ENCODE data around the gene SRP68. TPM values are rescaled to one million over a fixed set of nuclear protein-coding genes. Genes with fewer than 3 reads are reported as not detected.

Gene SRP68
- total RNA-seq, 2 experiments from 2014 or later, result 106 to 108 TPM

GRCh38 chr17:76014925-76015261 lies 57.4 kb downstream of the SRP68 start:
- H3K27ac ChIP-seq (ENCODE audit: low read depth in 1 of 2, low read length in 2 of 2), result no peak overlapping the region
- H3K27me3 ChIP-seq (ENCODE audit: control insufficient read depth in 1 of 2, insufficient read depth in 2 of 2, low read length in 2 of 2), result no peaks in the 10 kb centered on the region
- TF ChIP-seq, protein P1, sequence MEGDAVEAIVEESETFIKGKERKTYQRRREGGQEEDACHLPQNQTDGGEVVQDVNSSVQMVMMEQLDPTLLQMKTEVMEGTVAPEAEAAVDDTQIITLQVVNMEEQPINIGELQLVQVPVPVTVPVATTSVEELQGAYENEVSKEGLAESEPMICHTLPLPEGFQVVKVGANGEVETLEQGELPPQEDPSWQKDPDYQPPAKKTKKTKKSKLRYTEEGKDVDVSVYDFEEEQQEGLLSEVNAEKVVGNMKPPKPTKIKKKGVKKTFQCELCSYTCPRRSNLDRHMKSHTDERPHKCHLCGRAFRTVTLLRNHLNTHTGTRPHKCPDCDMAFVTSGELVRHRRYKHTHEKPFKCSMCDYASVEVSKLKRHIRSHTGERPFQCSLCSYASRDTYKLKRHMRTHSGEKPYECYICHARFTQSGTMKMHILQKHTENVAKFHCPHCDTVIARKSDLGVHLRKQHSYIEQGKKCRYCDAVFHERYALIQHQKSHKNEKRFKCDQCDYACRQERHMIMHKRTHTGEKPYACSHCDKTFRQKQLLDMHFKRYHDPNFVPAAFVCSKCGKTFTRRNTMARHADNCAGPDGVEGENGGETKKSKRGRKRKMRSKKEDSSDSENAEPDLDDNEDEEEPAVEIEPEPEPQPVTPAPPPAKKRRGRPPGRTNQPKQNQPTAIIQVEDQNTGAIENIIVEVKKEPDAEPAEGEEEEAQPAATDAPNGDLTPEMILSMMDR (IDR thresholded peaks at IDR 0.05), result no peak
- CTCF ChIA-PET, result interaction anchor here (1.0 to 1.3 kb wide), 10 partner anchors 9 to 383 kb away, joined by 3 to 7 read pairs (median 4); partner anchors contain the start of genes CDK3, EXOC7 and UBALD2
- H3K4me3 Mint-ChIP-seq, result no peak overlapping the region
- no peaks in the 10 kb centered on the region for H3K9me3 ChIP-seq (ENCODE audit: control insufficient read depth in 1 of 2, insufficient read depth in 1 of 2, low read length in 2 of 2)
- no peak for ATAC-seq (ENCODE audit: poor library complexity)
- no peak for DNase-seq
- no peaks in the 10 kb centered on the region for H3K27me3 Mint-ChIP-seq
- peaks cover 7% of the 10 kb centered on the region for H3K4me1 Mint-ChIP-seq (ENCODE audit: low read depth)
- H3K4me1 ChIP-seq (ENCODE audit: insufficient read depth, low read length), result peaks cover 11% of the 10 kb centered on the region
- no peak overlapping the region for H3K4me3 ChIP-seq (ENCODE audit: low read length)
- H3K27ac Mint-ChIP-seq, result no peak overlapping the region
- H3K36me3 Mint-ChIP-seq (ENCODE audit: low read depth), result no peaks in the 10 kb centered on the region
- H3K36me3 ChIP-seq (ENCODE audit: insufficient read depth, low read length), result no peaks in the 10 kb centered on the region
- POLR2A ChIA-PET, result interaction anchor here (1.1 to 2.2 kb wide), 4 partner anchors 14 to 177 kb away, joined by 3 to 13 read pairs (median 5); partner anchors contain the start of gene EXOC7
- H3K9me3 Mint-ChIP-seq, result no peaks in the 10 kb centered on the region
- intact Hi-C loops (cut with DNase I, micrococcal nuclease), result loop anchor here (1.0 to 5.0 kb wide), 6 partner anchors 42 to 382 kb away; partner anchors contain the start of gene EXOC7 (in 1 of the 2)

DNA sequence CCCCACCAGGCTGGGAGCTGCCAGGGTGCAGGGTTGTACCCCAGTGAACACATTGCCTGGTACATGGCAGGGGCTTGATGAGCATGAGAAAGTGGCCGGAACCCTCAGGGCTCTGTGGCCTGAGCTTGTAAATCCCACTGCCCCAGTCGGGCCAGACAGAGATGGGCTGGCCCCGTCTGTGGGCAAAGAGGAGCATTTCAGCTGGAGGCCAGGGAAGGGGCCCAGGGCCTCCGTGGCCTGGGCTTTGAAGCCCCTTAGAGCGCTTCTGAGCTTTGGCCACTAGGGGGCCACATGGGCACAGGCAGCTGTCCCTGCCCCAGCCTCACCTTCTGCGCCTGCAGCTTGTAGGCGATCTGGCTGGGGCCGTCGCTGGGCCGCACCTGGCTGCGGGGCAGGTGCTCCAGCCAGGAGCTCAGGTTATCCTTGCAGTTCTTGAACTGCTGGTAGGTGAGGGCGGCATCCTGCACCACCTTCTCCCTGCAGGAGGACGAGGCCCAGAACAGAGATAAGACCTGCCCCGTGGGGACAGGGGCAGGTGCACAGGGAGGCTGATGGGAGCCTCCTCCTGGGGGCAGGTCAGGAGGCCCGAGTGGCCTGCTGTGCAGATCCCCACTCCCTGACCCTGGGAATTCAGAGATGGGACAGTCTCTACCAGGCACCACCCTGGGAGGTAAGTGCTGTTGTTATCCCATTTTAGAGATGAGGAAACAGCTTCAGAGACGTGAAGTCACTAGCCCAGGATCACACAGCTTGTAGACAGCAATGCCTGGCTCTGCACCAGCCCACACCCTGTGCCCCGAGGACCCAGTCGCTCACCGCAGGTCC lies 58.0 kb downstream of the SRP68 start:
- Histone ChIP-seq H3K27ac (ENCODE audit: low read depth in 1 of 2, low read length in 2 of 2) (no peak overlapping the region), H3K9me3 (ENCODE audit: control insufficient read depth in 1 of 2, insufficient read depth in 1 of 2, low read length in 2 of 2) (no peaks in the 10 kb centered on the region), H3K4me1 (ENCODE audit: insufficient read depth, low read length) (peaks cover 11% of the 10 kb centered on the region), H3K4me3 (ENCODE audit: low read length) (no peak overlapping the region), H3K27me3 (ENCODE audit: control insufficient read depth in 1 of 2, insufficient read depth in 2 of 2, low read length in 2 of 2) (no peaks in the 10 kb centered on the region), H3K36me3 (ENCODE audit: insufficient read depth, low read length) (no peaks in the 10 kb centered on the region)
- intact Hi-C loops (cut with DNase I, micrococcal nuclease), result loop anchor here (1.0 to 5.0 kb wide), 6 partner anchors 43 to 383 kb away; partner anchors contain the start of gene EXOC7 (in 1 of the 2)
- ChIA-PET CTCF (interaction anchor here (0.5 to 1.7 kb wide), 25 partner anchors 9 to 384 kb away, joined by 3 to 8 read pairs (median 4); partner anchors contain the start of genes ACOX1, CDK3, EXOC7 and TEN1), POLR2A (interaction anchor here (0.6 to 2.2 kb wide), 8 partner anchors 15 to 1251 kb away, joined by 3 to 13 read pairs (median 4); partner anchors contain the start of gene EXOC7)
- H3K27me3 Mint-ChIP-seq, result no peaks in the 10 kb centered on the region
- TF ChIP-seq, protein P1 (IDR thresholded peaks at IDR 0.05), result peak; percentile 94
- no peak overlapping the region for H3K27ac Mint-ChIP-seq
- H3K36me3 Mint-ChIP-seq (ENCODE audit: low read depth), result no peaks in the 10 kb centered on the region
- ATAC-seq (ENCODE audit: poor library complexity), result peak; percentile 98
- H3K4me1 Mint-ChIP-seq (ENCODE audit: low read depth), result peaks cover 7% of the 10 kb centered on the region
- DNase-seq, result peak; percentile 59 to 88 (median 74)
- H3K9me3 Mint-ChIP-seq, result no peaks in the 10 kb centered on the region
- no peak overlapping the region for H3K4me3 Mint-ChIP-seq

GRCh38 chr17:76013377-76013932 lies 58.9 kb downstream of the SRP68 start:
- H3K4me3 Mint-ChIP-seq, result no peak overlapping the region
- no peaks in the 10 kb centered on the region for H3K36me3 ChIP-seq (ENCODE audit: insufficient read depth, low read length)
- ChIA-PET CTCF (interaction anchor here (1.0 to 1.7 kb wide), 20 partner anchors 10 to 286 kb away, joined by 3 to 8 read pairs (median 4); partner anchors contain the start of genes ACOX1, EXOC7, TEN1 and UBALD2), POLR2A (interaction anchor here (0.6 to 2.2 kb wide), 7 partner anchors 16 to 266 kb away, joined by 3 to 13 read pairs (median 5); partner anchors contain the start of gene EXOC7)
- peaks cover 11% of the 10 kb centered on the region for H3K4me1 ChIP-seq (ENCODE audit: insufficient read depth, low read length)
- H3K27me3 Mint-ChIP-seq, result no peaks in the 10 kb centered on the region
- TF ChIP-seq, protein P1 (IDR thresholded peaks at IDR 0.05), result no peak
- H3K36me3 Mint-ChIP-seq (ENCODE audit: low read depth), result no peaks in the 10 kb centered on the region
- DNase-seq (no peak), ATAC-seq (ENCODE audit: poor library complexity) (no peak)
- H3K27me3 ChIP-seq (ENCODE audit: control insufficient read depth in 1 of 2, insufficient read depth in 2 of 2, low read length in 2 of 2), result no peaks in the 10 kb centered on the region
- H3K9me3 Mint-ChIP-seq, result no peaks in the 10 kb centered on the region
- intact Hi-C loops (cut with DNase I, micrococcal nuclease), result loop anchor here (5.0 kb wide), 4 partner anchors 44 to 384 kb away; partner anchors contain the start of gene EXOC7 (in 1 of the 2)
- no peak overlapping the region for H3K4me3 ChIP-seq (ENCODE audit: low read length)
- H3K27ac Mint-ChIP-seq, result no peak overlapping the region
- peaks cover 7% of the 10 kb centered on the region for H3K4me1 Mint-ChIP-seq (ENCODE audit: low read depth)
- H3K27ac ChIP-seq (ENCODE audit: low read depth in 1 of 2, low read length in 2 of 2), result no peak overlapping the region
- H3K9me3 ChIP-seq (ENCODE audit: control insufficient read depth in 1 of 2, insufficient read depth in 1 of 2, low read length in 2 of 2), result no peaks in the 10 kb centered on the region
